ENCODE data around the gene NMBR. TPM values are rescaled to one million over a fixed set of nuclear protein-coding genes. Genes with fewer than 3 reads are reported as not detected.
"Not testable (repeated sequence)": the region's sequence is repeated elsewhere in the genome, so short reads cannot be mapped to it uniquely, and the experiment has no call there.

NMBR gene
- total and polyA plus RNA-seq, 2 of the 8 experiments (the other 6 are each of a cell fraction or from before 2014, with no cell fraction given) = 0.08 TPM; not detected in 1

- H3K56ac ChIP-seq (replicated peaks; ENCODE audit: insufficient read length, low read depth, low read length); H4K20me1 ChIP-seq (replicated peaks in 1 of 2; ENCODE audit: control insufficient read depth in 1 of 2, insufficient read depth in 2 of 2, low read length in 2 of 2); H2AFZ ChIP-seq (ENCODE audit: low read length); H3K79me1 ChIP-seq (ENCODE audit: low read depth, low read length); H3K27me3 ChIP-seq (replicated peaks in 1 of 4; ENCODE audit: control insufficient read depth in 3 of 4, extremely low read depth in 1 of 4, insufficient read depth in 3 of 4, low read length in 3 of 4); H2BK5ac ChIP-seq (ENCODE audit: low read depth, low read length); H2BK15ac ChIP-seq (ENCODE audit: low read length); POLR2A ChIA-PET (ENCODE audit: partially characterized antibody); H2BK20ac ChIP-seq (ENCODE audit: low read length); H3K4me3 ChIP-seq (ENCODE audit: extremely low read depth in 1 of 4, insufficient read depth in 2 of 4, low read depth in 3 of 4, low read length in 4 of 4); H2AK5ac ChIP-seq (ENCODE audit: low read depth, low read length); H4K91ac ChIP-seq (replicated peaks; ENCODE audit: insufficient read length, low read length); H3K18ac ChIP-seq (ENCODE audit: extremely low read depth, low read length); FAIRE-seq; H3K23ac ChIP-seq (ENCODE audit: insufficient read length); H3K9me3 ChIP-seq (ENCODE audit: insufficient read depth in 2 of 2, low read depth in 1 of 2, low read length in 1 of 2); H3K4me1 ChIP-seq (replicated peaks in 1 of 4; ENCODE audit: control insufficient read depth in 3 of 4, insufficient read depth in 4 of 4, low read length in 3 of 4); H4K8ac ChIP-seq (ENCODE audit: extremely low read depth, insufficient read depth, low read length); CTCF ChIA-PET (ENCODE audit: partially characterized antibody); H2BK120ac ChIP-seq (replicated peaks; ENCODE audit: low read depth, low read length); H3K4me2 ChIP-seq (ENCODE audit: insufficient read depth in 1 of 2, low read depth in 2 of 2, low read length in 2 of 2); H3K27ac ChIP-seq (ENCODE audit: low read depth, low read length); H3K79me2 ChIP-seq (ENCODE audit: control insufficient read depth in 1 of 2, insufficient read depth in 2 of 2, low read length in 2 of 2); H2BK12ac ChIP-seq (ENCODE audit: low read depth, low read length); H3K9ac ChIP-seq (replicated peaks in 1 of 4; ENCODE audit: extremely low read depth in 1 of 4, low read depth in 3 of 4, low read length in 3 of 4); H3K36me3 ChIP-seq (ENCODE audit: control insufficient read depth in 2 of 4, insufficient read depth in 4 of 4, low read length in 3 of 4); H3K4ac ChIP-seq (replicated peaks; ENCODE audit: insufficient read length, low read depth, low read length); H3K23me2 ChIP-seq (ENCODE audit: low read depth, low read length); DNase-seq (ENCODE audit: low read depth in 1 of 2, low spot score in 2 of 2); H4K5ac ChIP-seq (ENCODE audit: insufficient read length, low read depth, low read length); H3K14ac ChIP-seq (ENCODE audit: insufficient read length): not testable (repeated sequence)
- 91% methylated on average over 13 of the region's 13 CpGs; no CpG with 5 or more reads in 1 of the 2 experiments for WGBS, 2 experiments (ENCODE audit: extremely low coverage in 1 of 2, insufficient coverage in 1 of 2, insufficient read length in 1 of 2, insufficient replicate concordance in 2 of 2, low coverage in 1 of 2, low lambda C conversion rate in 2 of 2, missing lambda C conversion rate in 1 of 2)
These were observed 5.4 kb downstream of the NMBR start for GRCh38 chr6:142141531-142141930.

Measured in H1 (cell line).